Measurements from ENCODE around the gene FBXO41. TPM values are rescaled to one million over a fixed set of nuclear protein-coding genes. Genes with fewer than 3 reads are reported as not detected.

FBXO41 gene
- polyA plus RNA-seq, 1 of the 3 experiments (the other 2 are of a cell fraction): 3.1 TPM

- no peaks in the 10 kb centered on the region for H3K27me3 ChIP-seq (ENCODE audit: insufficient read depth)
- H4K20me1 ChIP-seq (ENCODE audit: insufficient read depth): 0 out of 2 replicates have a peak, but pooled peaks cover 3% of the 10 kb centered on the region
- WGBS (ENCODE audit: low lambda C conversion rate): 97% methylated on average over 6 of the region's 7 CpGs
- TF ChIP-seq USF1 (IDR thresholded peaks at IDR 0.05; ENCODE audit: borderline replicate concordance, low read depth) (no peak), NFIC (IDR thresholded peaks at IDR 0.05; ENCODE audit: borderline replicate concordance) (no peak), MEF2A (IDR thresholded peaks at IDR 0.05; ENCODE audit: borderline replicate concordance, low read depth) (no peak)
- H3K4me2 ChIP-seq: no peak overlapping the region
- H3K9me2 ChIP-seq: no peaks in the 10 kb centered on the region
- peaks cover 0 to 3% of the 10 kb centered on the region in 2 experiments; a peak in 1 of 4 replicates for H3K4me1 ChIP-seq (ENCODE audit: control insufficient read depth in 1 of 2, insufficient read depth in 2 of 2, low read depth in 1 of 2, low read length in 1 of 2)
- no peaks in the 10 kb centered on the region for H3F3A ChIP-seq (replicated peaks; ENCODE audit: insufficient read depth)
- no peak overlapping the region for H2AFZ ChIP-seq (ENCODE audit: low read depth)
- CTCF ChIA-PET: interaction anchor here (1.3 to 1.7 kb wide), 3 partner anchors 11 to 77 kb away, joined by 3 to 5 read pairs (median 3); no protein-coding TSS in a partner anchor
- DNase-seq: no peak
- H3K27ac ChIP-seq (ENCODE audit: low read depth in 2 of 2, low read length in 1 of 2): no peak overlapping the region
- peaks cover 20 to 47% of the 10 kb centered on the region in 2 experiments for H3K36me3 ChIP-seq (replicated peaks in 1 of 2; ENCODE audit: control insufficient read depth in 1 of 2, insufficient read depth in 2 of 2, low read length in 1 of 2)
- H3K79me2 ChIP-seq (ENCODE audit: insufficient read depth): no peaks in the 10 kb centered on the region
- POLR2A ChIA-PET: interaction anchor here (1.9 kb wide), 1 partner anchor 10 kb away, joined by 6 read pairs; no protein-coding TSS in a partner anchor
- no peak overlapping the region for H3K9ac ChIP-seq
- no peaks in the 10 kb centered on the region for H3K9me3 ChIP-seq
- no peak overlapping the region for H3K4me3 ChIP-seq (ENCODE audit: low read depth in 2 of 2, low read length in 1 of 2)
Measured at GRCh38 chr2:73254343-73255006, 29.8 kb downstream of the FBXO41 start.

GRCh38 chr2:73253901-73254300 lies 30.4 kb downstream of the FBXO41 start:
- no peaks in the 10 kb centered on the region for H3F3A ChIP-seq (replicated peaks; ENCODE audit: insufficient read depth)
- H3K4me2 ChIP-seq: no peak overlapping the region
- POLR2A ChIA-PET: no interaction called here
- H3K36me3 ChIP-seq (replicated peaks in 1 of 2; ENCODE audit: control insufficient read depth in 1 of 2, insufficient read depth in 2 of 2, low read length in 1 of 2): peaks cover 25 to 53% of the 10 kb centered on the region in 2 experiments
- DNase-seq: no peak
- H3K9me2 ChIP-seq: no peaks in the 10 kb centered on the region
- H3K9me3 ChIP-seq: no peaks in the 10 kb centered on the region
- H3K4me1 ChIP-seq (ENCODE audit: control insufficient read depth in 1 of 2, insufficient read depth in 2 of 2, low read depth in 1 of 2, low read length in 1 of 2): peaks cover 0 to 3% of the 10 kb centered on the region in 2 experiments; a peak in 1 of 4 replicates
- CTCF ChIA-PET: interaction anchor here (1.6 to 1.7 kb wide), 2 partner anchors 11 to 77 kb away, joined by 3 to 5 read pairs; no protein-coding TSS in a partner anchor
- 0 out of 2 replicates have a peak, but pooled peaks cover 3% of the 10 kb centered on the region for H4K20me1 ChIP-seq (ENCODE audit: insufficient read depth)
- no peak overlapping the region for H2AFZ ChIP-seq (ENCODE audit: low read depth)
- H3K27me3 ChIP-seq (ENCODE audit: insufficient read depth): no peaks in the 10 kb centered on the region
- no peaks in the 10 kb centered on the region for H3K79me2 ChIP-seq (ENCODE audit: insufficient read depth)
- WGBS (ENCODE audit: low lambda C conversion rate): 100% methylated on average over 2 of the region's 3 CpGs
- TF ChIP-seq USF2 (IDR thresholded peaks at IDR 0.05; ENCODE audit: borderline replicate concordance, low read depth, low read length) (no peak), CHD2 (IDR thresholded peaks at IDR 0.05; ENCODE audit: low read length, partially characterized antibody) (no peak), ZBTB33 (IDR thresholded peaks at IDR 0.05; ENCODE audit: borderline replicate concordance, low read depth) (no peak), MEF2A (IDR thresholded peaks at IDR 0.05; ENCODE audit: borderline replicate concordance, low read depth) (no peak), USF1 (IDR thresholded peaks at IDR 0.05; ENCODE audit: borderline replicate concordance, low read depth) (no peak), EP300 (IDR thresholded peaks at IDR 0.05; ENCODE audit: borderline replicate concordance in 1 of 2, low read depth in 1 of 2, low read length in 1 of 2) (no peak)
- H3K4me3 ChIP-seq (ENCODE audit: low read depth in 2 of 2, low read length in 1 of 2): no peak overlapping the region
- H3K27ac ChIP-seq (ENCODE audit: low read depth in 2 of 2, low read length in 1 of 2): no peak overlapping the region
- H3K9ac ChIP-seq: no peak overlapping the region

Data from SK-N-SH (cell line).